WTC11 (cell line): ENCODE results near the gene SH2B3. TPM values are rescaled to one million over a fixed set of nuclear protein-coding genes. Genes with fewer than 3 reads are reported as not detected.
"Not testable (repeated sequence)": the region's sequence is repeated elsewhere in the genome, so short reads cannot be mapped to it uniquely, and the experiment has no call there.

Source experiments
- ATAC-seq: fragments of 200-7000 bp; cut with Tn5 transposase; 2 replicates; pipeline ENCODE4 v1.10.0; 2021; ENCODE audit warnings: mild to moderate bottlenecking, moderate library complexity
- CTCF ChIA-PET: fragments of 300-600 bp; sonication (Branson Sonifier 250); formaldehyde crosslinking; loops from one replicate; lab custom pipeline; 2021; ENCODE audit warnings: antibody characterized with exemption; lab: Charles Lee
- POLR2A ChIA-PET: fragments of 350-600 bp; sonication (Branson Sonifier 250); formaldehyde crosslinking; loops from one replicate; lab custom pipeline; 2021; ENCODE audit warnings: antibody characterized with exemption; lab: Charles Lee
- DNase-seq: peaks from one replicate; pipeline ENCODE4 v3.0.0; 2021; ENCODE audit warnings: low spot score
- H3K27ac Mint-ChIP-seq: 2 replicates; pipeline ENCODE4 v1.8.0; 2021; ENCODE audit warnings: mixed read lengths
- H3K27me3 Mint-ChIP-seq: 2 replicates; pipeline ENCODE4 v1.8.0; 2021; ENCODE audit warnings: low read depth, mild to moderate bottlenecking, moderate library complexity, mixed read lengths
- H3K36me3 Mint-ChIP-seq: 2 replicates; pipeline ENCODE4 v1.8.0; 2021; ENCODE audit warnings: mixed read lengths
- H3K4me1 Mint-ChIP-seq: 2 replicates; pipeline ENCODE4 v1.8.0; 2022; ENCODE audit warnings: mixed read lengths
- H3K4me3 Mint-ChIP-seq: 2 replicates; pipeline ENCODE4 v1.8.0; 2021; ENCODE audit warnings: mild to moderate bottlenecking, moderate library complexity, mixed read lengths
- H3K9me3 Mint-ChIP-seq: 2 replicates; pipeline ENCODE4 v1.8.0; 2021; ENCODE audit warnings: mixed read lengths
- AFF4 ChIP-seq: sonication (generic); formaldehyde crosslinking; IDR thresholded peaks from 2 replicates; pipeline ENCODE4 v1.8.1; 2023; ENCODE audit warnings: mild to moderate bottlenecking, missing genetic modification reagents, borderline replicate concordance
- ATF3 ChIP-seq: sonication (generic); formaldehyde crosslinking; conservative IDR thresholded peaks from 2 replicates; pipeline ENCODE4 v1.8.1; 2022; ENCODE audit warnings: mild to moderate bottlenecking, missing genetic modification reagents
- CREB1 ChIP-seq: sonication (generic); formaldehyde crosslinking; IDR thresholded peaks from 2 replicates; pipeline ENCODE4 v1.8.0; 2023; ENCODE audit warnings: mild to moderate bottlenecking, missing genetic modification reagents
- EMX1 ChIP-seq: fragments of 250-450 bp; sonication (Bioruptor Pico); IDR thresholded peaks from 2 replicates; pipeline ENCODE4 v1.8.0; 2021; ENCODE audit warnings: mild to moderate bottlenecking
- ESRRA ChIP-seq: sonication (generic); formaldehyde crosslinking; IDR thresholded peaks from 2 replicates; pipeline ENCODE4 v1.8.1; 2022; ENCODE audit warnings: mild to moderate bottlenecking, missing genetic modification reagents, borderline replicate concordance
- ETV6 ChIP-seq: sonication (generic); formaldehyde crosslinking; IDR thresholded peaks from 2 replicates; pipeline ENCODE4 v1.8.1; 2022; ENCODE audit warnings: mild to moderate bottlenecking, missing genetic modification reagents
- GTF2I ChIP-seq: fragments of 250-450 bp; sonication (Bioruptor Pico); conservative IDR thresholded peaks from 2 replicates; pipeline ENCODE4 v1.4.0; 2021; ENCODE audit warnings: mild to moderate bottlenecking
- HMGA2 ChIP-seq: fragments of 250-450 bp; sonication (Bioruptor Pico); IDR thresholded peaks from 2 replicates; pipeline ENCODE4 v1.4.0; 2021; ENCODE audit warnings: mild to moderate bottlenecking, moderate library complexity
- MXD4 ChIP-seq: fragments of 250-450 bp; sonication (Bioruptor Pico); IDR thresholded peaks from 2 replicates; pipeline ENCODE4 v1.8.0; 2021; ENCODE audit warnings: mild to moderate bottlenecking, moderate library complexity, borderline replicate concordance
- MYBL2 ChIP-seq: sonication (generic); formaldehyde crosslinking; IDR thresholded peaks from 2 replicates; pipeline ENCODE4 v1.8.1; 2023; ENCODE audit warnings: mild to moderate bottlenecking, moderate library complexity, missing genetic modification reagents
- NFATC4 ChIP-seq: fragments of 250-450 bp; sonication (Bioruptor Pico); IDR thresholded peaks from 2 replicates; pipeline ENCODE4 v1.9.0; 2021; ENCODE audit warnings: mild to moderate bottlenecking
- OVOL2 ChIP-seq: fragments of 250-450 bp; sonication (Bioruptor Pico); IDR thresholded peaks from 2 replicates; pipeline ENCODE4 v1.9.0; 2021; ENCODE audit warnings: mild to moderate bottlenecking, borderline replicate concordance
- SMAD3 ChIP-seq: sonication (generic); formaldehyde crosslinking; IDR thresholded peaks from 2 replicates; pipeline ENCODE4 v1.8.0; 2022; ENCODE audit warnings: missing genetic modification reagents, mild to moderate bottlenecking, borderline replicate concordance
- TEAD1 ChIP-seq: sonication (generic); formaldehyde crosslinking; IDR thresholded peaks from 2 replicates; pipeline ENCODE4 v1.8.0; 2022; ENCODE audit warnings: mild to moderate bottlenecking, missing genetic modification reagents
- USF2 ChIP-seq: sonication (generic); formaldehyde crosslinking; IDR thresholded peaks from 2 replicates; pipeline ENCODE4 v1.8.1; 2023; ENCODE audit warnings: mild to moderate bottlenecking, missing genetic modification reagents, moderate library complexity
- ZBTB21 ChIP-seq: sonication (generic); formaldehyde crosslinking; IDR thresholded peaks from 2 replicates; pipeline ENCODE4 v1.8.1; 2023; ENCODE audit warnings: mild to moderate bottlenecking, missing genetic modification reagents, borderline replicate concordance
- ZNF121 ChIP-seq: sonication (generic); formaldehyde crosslinking; IDR thresholded peaks from 2 replicates; pipeline ENCODE4 v1.8.0; 2023; ENCODE audit warnings: missing genetic modification reagents
- ZNF317 ChIP-seq: sonication (generic); formaldehyde crosslinking; IDR thresholded peaks from 2 replicates; pipeline ENCODE4 v1.8.1; 2023; ENCODE audit warnings: low read depth, mild to moderate bottlenecking, moderate library complexity, missing genetic modification reagents, borderline replicate concordance
- ZNF423 ChIP-seq: fragments of 250-450 bp; sonication (Bioruptor Pico); IDR thresholded peaks from 2 replicates; pipeline ENCODE4 v2.1.2; 2022; ENCODE audit warnings: mild to moderate bottlenecking, moderate library complexity
- total RNA-seq: library from RNA; stranded (reverse); gene quantifications from 3 replicates; pipeline ENCODE4 v1.2.3, GENCODE V29; 2021
- TF ChIP-seq, protein P1 (sequence below): sonication (generic); formaldehyde crosslinking; IDR thresholded peaks from 2 replicates; pipeline ENCODE4 v1.8.1; 2022; ENCODE audit warnings: low read depth, missing genetic modification reagents, borderline replicate concordance
- TF ChIP-seq, protein P2 (sequence below): fragments of 250-450 bp; sonication (Bioruptor Pico); IDR thresholded peaks from 2 replicates; pipeline ENCODE4 v1.9.0; 2021; ENCODE audit warnings: moderate library complexity, mild to moderate bottlenecking, inconsistent platforms, borderline replicate concordance

Gene SH2B3
- total RNA-seq, 1 experiment from 2014 or later = 31.8 TPM

DNA sequence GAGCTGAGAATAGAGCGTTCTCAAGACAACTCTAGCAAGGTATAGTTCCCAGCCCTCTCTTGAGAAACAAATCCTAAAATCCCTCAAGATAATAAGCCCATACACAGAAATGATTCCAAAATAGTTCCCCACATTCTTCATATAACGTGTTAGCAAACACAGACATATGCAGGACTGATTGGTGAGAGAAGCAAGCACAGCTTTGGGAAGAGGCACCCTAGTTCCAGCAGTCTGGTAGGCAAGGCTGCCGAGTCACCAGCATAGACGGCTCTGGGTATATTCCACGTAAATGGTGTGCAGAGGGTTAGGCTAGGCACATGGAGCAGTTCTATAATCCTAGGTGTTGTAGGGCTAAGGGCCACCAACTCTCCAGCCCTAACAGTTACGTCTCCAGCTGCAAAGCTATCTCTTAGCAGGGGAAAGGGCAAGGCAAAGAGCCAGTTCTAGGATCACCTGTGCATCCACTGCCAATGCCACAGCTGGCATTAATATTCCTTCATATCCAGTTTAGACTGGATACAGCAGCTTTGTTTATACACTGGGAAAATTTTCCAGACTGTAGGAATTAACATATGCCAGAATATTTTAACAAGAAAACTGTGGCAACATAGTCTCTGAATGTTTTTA is 52.9 kb downstream of the SH2B3 start:
- Mint-ChIP-seq H3K4me3 (no peak overlapping the region), H3K9me3 (no peaks in the 10 kb centered on the region)
- no peak for ATAC-seq
- no peak for TF ChIP-seq MYBL2
- TF ChIP-seq ZNF121 (CRISPR knock-in tag) = no peak
- TF ChIP-seq MXD4 (CRISPR knock-in tag) = no peak
- TF ChIP-seq ESRRA (CRISPR knock-in tag) = no peak
- no peak for TF ChIP-seq HMGA2
- no peak for TF ChIP-seq OVOL2 (CRISPR knock-in tag)
- TF ChIP-seq, all 79 proteins: peak for 0
- peak overlapping the region; percentile 51; the same call in 1 of the 2 replicates for H3K27ac Mint-ChIP-seq
- CTCF ChIA-PET = interaction anchor here (0.9 to 1.6 kb wide), 3 partner anchors 34 to 62 kb away, joined by 3 to 9 read pairs (median 5); no protein-coding TSS in a partner anchor
- H3K27me3 Mint-ChIP-seq = no peaks in the 10 kb centered on the region
- H3K4me1 Mint-ChIP-seq = no peaks in the 10 kb centered on the region
- no peak for DNase-seq
- POLR2A ChIA-PET = no interaction called here
- H3K36me3 Mint-ChIP-seq = peaks cover 32% of the 10 kb centered on the region

DNA sequence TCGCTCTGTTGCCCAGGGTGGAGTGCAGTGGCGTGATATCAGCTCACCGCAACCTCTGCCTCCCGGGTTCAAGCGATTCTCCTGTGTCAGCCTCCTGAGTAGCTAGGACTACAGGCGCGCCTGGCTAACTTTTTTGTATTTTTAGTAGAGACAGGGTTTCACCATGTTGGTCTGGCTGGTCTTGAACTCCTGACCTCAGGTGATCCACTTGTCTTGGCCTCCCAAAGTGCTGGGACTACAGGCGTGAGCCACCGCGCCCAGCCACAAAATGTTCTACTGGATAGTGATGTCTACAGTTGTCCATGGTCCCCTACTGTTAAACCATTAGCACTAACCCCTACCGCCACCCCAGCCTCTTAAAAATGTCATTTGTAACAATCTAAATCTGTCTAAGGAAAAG is 54.4 kb downstream of the SH2B3 start:
- DNase-seq, H3K27ac Mint-ChIP-seq, H3K4me1 Mint-ChIP-seq, H3K27me3 Mint-ChIP-seq, POLR2A ChIA-PET, H3K9me3 Mint-ChIP-seq, H3K4me3 Mint-ChIP-seq, ATAC-seq: not testable (repeated sequence)
- CTCF ChIA-PET = interaction anchor here (2.3 kb wide), 1 partner anchor 8 kb away, joined by 15 read pairs; no protein-coding TSS in a partner anchor
- peaks cover 29% of the 10 kb centered on the region for H3K36me3 Mint-ChIP-seq

DNA sequence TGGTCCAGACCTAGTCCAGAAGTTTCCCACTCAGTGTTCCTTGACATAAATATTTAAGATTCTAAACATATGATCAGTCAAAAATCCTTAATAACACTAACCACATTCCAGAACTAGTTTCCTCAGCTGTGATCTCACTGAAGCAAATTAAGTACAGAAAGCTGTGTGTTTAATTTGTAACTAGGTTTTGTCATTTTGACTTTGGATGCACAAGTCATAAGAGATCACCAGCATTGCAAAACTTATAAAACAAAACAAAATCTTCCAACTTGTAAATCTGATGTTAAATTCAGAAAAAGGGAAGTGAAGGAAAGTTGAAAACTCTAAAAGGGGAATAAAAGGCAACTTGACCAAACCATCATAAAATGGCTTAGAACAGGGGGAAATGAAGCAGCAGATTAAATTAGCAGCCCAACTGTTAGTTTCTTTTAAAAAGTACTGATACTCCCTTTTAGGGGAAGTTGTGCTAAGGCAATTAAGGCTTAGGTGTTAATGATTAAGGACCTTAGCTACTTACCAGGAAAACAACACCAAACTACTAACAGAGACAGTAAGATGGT is 56.6 kb downstream of the SH2B3 start:
- H3K36me3 Mint-ChIP-seq = peaks cover 18% of the 10 kb centered on the region
- H3K27ac Mint-ChIP-seq = peak overlapping the region; percentile 85; the same call in 1 of the 2 replicates
- no peak overlapping the region for H3K4me3 Mint-ChIP-seq
- no peaks in the 10 kb centered on the region for H3K27me3 Mint-ChIP-seq
- no peak for ATAC-seq
- ChIA-PET POLR2A (no interaction called here), CTCF (no interaction called here)
- DNase-seq = no peak
- H3K9me3 Mint-ChIP-seq = no peaks in the 10 kb centered on the region
- no peaks in the 10 kb centered on the region for H3K4me1 Mint-ChIP-seq
- TF ChIP-seq ZNF423 (CRISPR knock-in tag) (no peak), ZNF317 (CRISPR knock-in tag) (no peak), TEAD1 (CRISPR knock-in tag) (no peak), CREB1 (CRISPR knock-in tag) (no peak), ZBTB21 (no peak), ATF3 (CRISPR knock-in tag) (no peak), AFF4 (CRISPR knock-in tag) (no peak), SMAD3 (CRISPR knock-in tag) (no peak), USF2 (CRISPR knock-in tag) (no peak), ETV6 (CRISPR knock-in tag) (no peak), NFATC4 (CRISPR knock-in tag) (no peak), MYBL2 (no peak), GTF2I (CRISPR knock-in tag) (no peak), EMX1 (no peak)
- TF ChIP-seq, protein P1, sequence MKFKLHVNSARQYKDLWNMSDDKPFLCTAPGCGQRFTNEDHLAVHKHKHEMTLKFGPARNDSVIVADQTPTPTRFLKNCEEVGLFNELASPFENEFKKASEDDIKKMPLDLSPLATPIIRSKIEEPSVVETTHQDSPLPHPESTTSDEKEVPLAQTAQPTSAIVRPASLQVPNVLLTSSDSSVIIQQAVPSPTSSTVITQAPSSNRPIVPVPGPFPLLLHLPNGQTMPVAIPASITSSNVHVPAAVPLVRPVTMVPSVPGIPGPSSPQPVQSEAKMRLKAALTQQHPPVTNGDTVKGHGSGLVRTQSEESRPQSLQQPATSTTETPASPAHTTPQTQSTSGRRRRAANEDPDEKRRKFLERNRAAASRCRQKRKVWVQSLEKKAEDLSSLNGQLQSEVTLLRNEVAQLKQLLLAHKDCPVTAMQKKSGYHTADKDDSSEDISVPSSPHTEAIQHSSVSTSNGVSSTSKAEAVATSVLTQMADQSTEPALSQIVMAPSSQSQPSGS = no peak
- TF ChIP-seq, protein P2, sequence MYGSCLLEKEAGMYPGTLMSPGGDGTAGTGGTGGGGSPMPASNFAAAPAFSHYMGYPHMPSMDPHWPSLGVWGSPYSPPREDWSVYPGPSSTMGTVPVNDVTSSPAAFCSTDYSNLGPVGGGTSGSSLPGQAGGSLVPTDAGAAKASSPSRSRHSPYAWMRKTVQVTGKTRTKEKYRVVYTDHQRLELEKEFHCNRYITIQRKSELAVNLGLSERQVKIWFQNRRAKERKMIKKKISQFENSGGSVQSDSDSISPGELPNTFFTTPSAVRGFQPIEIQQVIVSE = no peak
